ENCODE data around the gene NELFCD. TPM values are rescaled to one million over a fixed set of nuclear protein-coding genes. Genes with fewer than 3 reads are reported as not detected.
A peak's percentile ranks its signal among the peaks of the same experiment; 100 is the strongest.
"Not testable (repeated sequence)": the region's sequence is repeated elsewhere in the genome, so short reads cannot be mapped to it uniquely, and the experiment has no call there.

NELFCD gene
- total RNA-seq, 1 experiment from 2014 or later: 144 TPM

DNA sequence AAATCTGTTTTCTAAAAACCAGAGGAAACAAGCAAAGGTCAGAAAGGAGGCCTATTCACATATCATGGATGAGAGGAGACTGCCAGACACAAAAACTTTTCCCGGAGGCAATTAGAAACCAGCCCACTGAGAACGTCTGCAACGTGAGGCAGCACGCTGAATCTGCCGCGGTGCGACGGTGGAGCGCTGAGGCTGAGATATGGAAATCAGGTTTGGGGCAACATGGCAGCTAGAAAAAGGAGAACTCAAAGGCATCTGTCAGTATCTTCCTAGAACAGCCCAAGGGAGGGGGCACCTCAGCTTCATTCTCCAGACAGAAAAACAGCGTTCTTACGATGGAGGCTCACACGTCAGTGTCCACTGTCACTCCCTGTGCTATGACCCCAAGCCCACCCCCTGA is 56.3 kb downstream of the NELFCD start:
- no peaks in the 10 kb centered on the region for H3K9me3 ChIP-seq (ENCODE audit: low read length)
- TF ChIP-seq EZH2phosphoT487 (IDR thresholded peaks at IDR 0.05; ENCODE audit: borderline replicate concordance, low read length) (no peak), CTCF (conservative IDR thresholded peaks at IDR 0.05; ENCODE audit: low read depth, low read length) (no peak), EZH2 (IDR thresholded peaks at IDR 0.05; ENCODE audit: low read length, unreplicated experiment) (no peak)
- POLR2A ChIA-PET (ENCODE audit: unreplicated experiment): no interaction called here
- intact Hi-C loops (cut with micrococcal nuclease): no loop called here
- no TSS peak for BruUV-seq (replicated peaks)
- ATAC-seq: no peak
- DNase-seq: no peak
- peaks cover 84% of the 10 kb centered on the region for H3K79me2 ChIP-seq (ENCODE audit: low read length)
- H3K36me3 ChIP-seq (ENCODE audit: low read depth, low read length): peaks cover 67% of the 10 kb centered on the region
- H3K9me2 ChIP-seq (replicated peaks; ENCODE audit: low read length): no peaks in the 10 kb centered on the region
- no peak overlapping the region for H3K4me2 ChIP-seq (ENCODE audit: low read length)
- no peaks in the 10 kb centered on the region for H3K27me3 ChIP-seq (ENCODE audit: low read length)
- CTCF ChIA-PET: no interaction called here
- peaks cover 35% of the 10 kb centered on the region for H3K4me1 ChIP-seq (ENCODE audit: insufficient read depth, low read length)
- H2AFZ ChIP-seq (ENCODE audit: low read length): no peak overlapping the region
- peaks cover 33% of the 10 kb centered on the region for H4K20me1 ChIP-seq (ENCODE audit: low read length)
- no peak overlapping the region for H3K9ac ChIP-seq (ENCODE audit: low read length)
- no peak overlapping the region for H3K4me3 ChIP-seq (ENCODE audit: low read length)
- H3K27ac ChIP-seq (ENCODE audit: low read length): no peak overlapping the region
- no peaks in the 10 kb centered on the region for H3F3A ChIP-seq (ENCODE audit: low read length, unreplicated experiment)

- Histone ChIP-seq H3K9me3 (ENCODE audit: low read length) (no peaks in the 10 kb centered on the region), H3K9ac (ENCODE audit: low read length) (0 out of 2 replicates have a peak overlapping the region, but pooled peaks have one; percentile 1), H3F3A (ENCODE audit: low read length, unreplicated experiment) (peaks cover 4% of the 10 kb centered on the region), H3K4me2 (ENCODE audit: low read length) (peak overlapping the region; percentile 93), H4K20me1 (ENCODE audit: low read length) (peaks cover 33% of the 10 kb centered on the region), H3K27me3 (ENCODE audit: low read length) (no peaks in the 10 kb centered on the region), H3K4me3 (ENCODE audit: low read length) (peak overlapping the region; percentile 72), H2AFZ (ENCODE audit: low read length) (no peak overlapping the region), H3K9me2 (replicated peaks; ENCODE audit: low read length) (no peaks in the 10 kb centered on the region), H3K79me2 (ENCODE audit: low read length) (peaks cover 75% of the 10 kb centered on the region), H3K27ac (ENCODE audit: low read length) (no peak overlapping the region), H3K4me1 (ENCODE audit: insufficient read depth, low read length) (peaks cover 35% of the 10 kb centered on the region), H3K36me3 (ENCODE audit: low read depth, low read length) (peaks cover 55% of the 10 kb centered on the region)
- TF ChIP-seq EZH2phosphoT487 (IDR thresholded peaks at IDR 0.05; ENCODE audit: borderline replicate concordance, low read length) (no peak), CTCF (conservative IDR thresholded peaks at IDR 0.05; ENCODE audit: low read depth, low read length) (no peak), EZH2 (IDR thresholded peaks at IDR 0.05; ENCODE audit: low read length, unreplicated experiment) (no peak)
- ATAC-seq (no peak), DNase-seq (peak; percentile 14)
- no TSS peak for BruUV-seq (replicated peaks)
- ChIA-PET POLR2A (ENCODE audit: unreplicated experiment) (no interaction called here), CTCF (no interaction called here)
- intact Hi-C loops (cut with micrococcal nuclease): no loop called here
Observed at GRCh38 chr20:59039233-59039632, 58.2 kb downstream of the NELFCD start.

- Histone ChIP-seq H3K9ac (ENCODE audit: low read length) (peak overlapping the region; percentile 92), H3K36me3 (ENCODE audit: low read depth, low read length) (peaks cover 47% of the 10 kb centered on the region), H3K79me2 (ENCODE audit: low read length) (peaks cover 70% of the 10 kb centered on the region), H3K9me3 (ENCODE audit: low read length) (no peaks in the 10 kb centered on the region), H3K27me3 (ENCODE audit: low read length) (no peaks in the 10 kb centered on the region), H3K4me2 (ENCODE audit: low read length) (peak overlapping the region; percentile 93), H2AFZ (ENCODE audit: low read length) (no peak overlapping the region), H3K27ac (ENCODE audit: low read length) (no peak overlapping the region), H3F3A (ENCODE audit: low read length, unreplicated experiment) (peaks cover 4% of the 10 kb centered on the region), H3K4me1 (ENCODE audit: insufficient read depth, low read length) (peaks cover 46% of the 10 kb centered on the region), H3K9me2 (replicated peaks; ENCODE audit: low read length) (no peaks in the 10 kb centered on the region), H3K4me3 (ENCODE audit: low read length) (peak overlapping the region; percentile 72), H4K20me1 (ENCODE audit: low read length) (peaks cover 33% of the 10 kb centered on the region)
- ATAC-seq: no peak
- ChIA-PET CTCF (no interaction called here), POLR2A (ENCODE audit: unreplicated experiment) (no interaction called here)
- DNase-seq: no peak
- no TSS peak for BruUV-seq (replicated peaks)
- intact Hi-C loops (cut with micrococcal nuclease): loop anchor here (5.0 kb wide), 1 partner anchor 388 kb away; the partner anchor contains the start of gene STX16
- TF ChIP-seq CTCF (conservative IDR thresholded peaks at IDR 0.05; ENCODE audit: low read depth, low read length) (no peak), EZH2 (IDR thresholded peaks at IDR 0.05; ENCODE audit: low read length, unreplicated experiment) (no peak), EZH2phosphoT487 (IDR thresholded peaks at IDR 0.05; ENCODE audit: borderline replicate concordance, low read length) (no peak)
Observed at GRCh38 chr20:59040667-59041066, 59.6 kb downstream of the NELFCD start.

GRCh38 chr20:59041487-59041886 is 60.4 kb downstream of the NELFCD start:
- peaks cover 62% of the 10 kb centered on the region for H3K79me2 ChIP-seq (ENCODE audit: low read length)
- peak overlapping the region; percentile 92 for H3K9ac ChIP-seq (ENCODE audit: low read length)
- H3F3A ChIP-seq (ENCODE audit: low read length, unreplicated experiment); POLR2A ChIA-PET (ENCODE audit: unreplicated experiment); CTCF ChIA-PET; H3K27me3 ChIP-seq (ENCODE audit: low read length); H3K9me3 ChIP-seq (ENCODE audit: low read length); H3K9me2 ChIP-seq (replicated peaks; ENCODE audit: low read length); DNase-seq; BruUV-seq (replicated peaks); ATAC-seq: not testable (repeated sequence)
- intact Hi-C loops (cut with micrococcal nuclease): loop anchor here (5.0 kb wide), 1 partner anchor 389 kb away; the partner anchor contains the start of gene STX16
- H4K20me1 ChIP-seq (ENCODE audit: low read length): peaks cover 33% of the 10 kb centered on the region
- peak overlapping the region; percentile 72 for H3K4me3 ChIP-seq (ENCODE audit: low read length)
- peaks cover 39% of the 10 kb centered on the region for H3K36me3 ChIP-seq (ENCODE audit: low read depth, low read length)
- H3K4me2 ChIP-seq (ENCODE audit: low read length): peak overlapping the region; percentile 93
- 0 out of 2 replicates have a peak overlapping the region, but pooled peaks have one; percentile 82 for H2AFZ ChIP-seq (ENCODE audit: low read length)
- peaks cover 46% of the 10 kb centered on the region for H3K4me1 ChIP-seq (ENCODE audit: insufficient read depth, low read length)
- H3K27ac ChIP-seq (ENCODE audit: low read length): peak overlapping the region; percentile 64

All from PC-3 (cell line).